Muscle of arm (tissue), 12 donors: Measurements from ENCODE around the gene SAMD4B. TPM values are rescaled to one million over a fixed set of nuclear protein-coding genes. Genes with fewer than 3 reads are reported as not detected.
"Not testable (repeated sequence)": the region's sequence is repeated elsewhere in the genome, so short reads cannot be mapped to it uniquely, and the experiment has no call there.

Experiments used
- DNase-seq: peaks from one replicate; pipeline ENCODE4 v3.0.0-alpha.2; 2013
- polyA plus RNA-seq, 12 donors: library from polyadenylated mRNA; unstranded; fragments of 120-200 nt; gene quantifications; one replicate each; pipeline ENCODE4 v1.2.1, GENCODE V29; 2013; ENCODE audit not compliant: insufficient read length in 12 of 12

The SAMD4B gene
- polyA plus RNA-seq, 12 donors = 57.9 to 191 (median 74.7) TPM; not detected in 1

DNA sequence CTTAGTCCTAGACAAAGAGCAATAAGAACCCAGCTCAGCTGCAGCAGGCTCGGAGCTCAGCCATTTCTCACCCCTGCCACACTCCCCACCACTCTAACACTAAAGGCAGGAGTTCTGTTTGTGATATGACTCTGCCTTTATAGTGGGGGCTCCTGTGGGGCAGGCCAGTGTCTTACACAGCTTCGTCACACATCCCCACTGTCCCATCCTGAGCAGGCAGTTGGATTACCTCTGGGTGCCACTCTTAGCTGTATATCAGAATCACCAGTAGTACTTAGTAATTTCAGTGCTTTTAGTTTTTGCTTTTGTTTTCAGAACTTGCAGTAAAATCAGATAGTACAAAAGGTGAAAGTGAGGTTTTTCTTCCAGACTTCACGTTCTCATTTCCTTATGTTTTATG, 16.8 kb downstream of the SAMD4B start:
- no peak for DNase-seq

DNA sequence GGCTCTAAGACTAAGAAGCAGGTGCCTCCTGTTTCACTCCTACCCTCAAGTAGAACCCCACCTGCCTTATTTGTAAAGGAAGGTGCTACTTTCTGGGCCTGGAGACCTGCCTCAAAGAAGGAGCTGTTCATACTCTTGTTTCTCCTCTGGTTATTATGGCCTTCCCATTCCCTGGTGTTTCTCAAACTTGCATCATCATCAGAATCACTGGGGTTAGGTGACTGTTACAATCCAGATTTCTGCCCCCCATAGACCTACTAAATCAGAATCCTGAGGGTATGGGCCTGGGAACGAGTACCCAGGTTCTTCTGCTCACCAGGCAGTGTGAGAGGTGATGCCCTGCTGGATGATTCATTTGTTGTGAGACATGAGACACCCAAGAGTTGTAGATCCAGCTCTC, 18.4 kb downstream of the SAMD4B start:
- no peak for DNase-seq

DNA sequence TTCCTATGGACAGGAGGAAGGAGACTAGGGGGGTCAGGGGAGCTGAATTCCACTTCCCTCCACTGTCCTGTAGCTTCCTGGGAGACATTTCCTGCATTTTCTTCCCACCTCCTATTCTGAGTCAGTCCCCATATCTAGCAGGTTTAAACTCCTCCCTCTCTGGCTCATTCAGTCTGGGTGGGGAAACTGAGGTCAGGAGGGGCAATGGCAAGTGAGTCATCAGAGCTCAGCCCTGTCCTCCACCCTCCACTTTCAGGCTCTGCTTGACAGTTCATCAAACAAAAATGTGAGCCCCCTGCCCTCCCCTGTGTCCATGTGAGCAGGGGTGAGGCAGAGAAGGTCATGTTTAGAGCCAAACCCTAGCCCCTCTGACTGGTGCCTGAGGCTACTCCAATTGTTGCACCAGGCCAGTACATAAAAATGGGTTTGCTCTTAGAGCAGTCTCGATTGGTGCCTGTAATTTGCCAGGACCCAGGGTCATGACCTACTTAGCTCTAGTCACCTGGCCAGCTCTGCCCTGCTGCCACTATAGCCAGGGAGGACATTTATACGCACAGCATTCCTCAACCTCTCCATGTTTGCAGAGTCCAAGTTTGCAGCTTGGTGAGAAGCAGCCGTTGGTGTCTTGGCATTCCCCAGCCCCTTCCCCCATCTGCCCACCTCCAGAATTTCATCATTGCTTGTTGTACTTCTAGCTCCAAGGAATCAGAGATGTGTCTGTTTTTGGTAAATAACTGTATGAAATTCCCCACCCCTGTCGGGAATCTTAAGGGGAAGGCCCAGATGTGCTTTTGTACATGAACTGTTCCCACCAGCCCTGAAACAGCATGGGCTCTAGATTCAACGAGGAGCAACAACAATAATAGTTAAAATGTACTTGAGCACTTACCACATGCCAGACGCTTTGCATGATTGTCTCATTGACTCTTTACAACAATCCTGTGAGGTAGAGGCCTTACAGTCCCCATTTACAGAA, 20.7 kb downstream of the SAMD4B start:
- DNase-seq = no peak

DNA sequence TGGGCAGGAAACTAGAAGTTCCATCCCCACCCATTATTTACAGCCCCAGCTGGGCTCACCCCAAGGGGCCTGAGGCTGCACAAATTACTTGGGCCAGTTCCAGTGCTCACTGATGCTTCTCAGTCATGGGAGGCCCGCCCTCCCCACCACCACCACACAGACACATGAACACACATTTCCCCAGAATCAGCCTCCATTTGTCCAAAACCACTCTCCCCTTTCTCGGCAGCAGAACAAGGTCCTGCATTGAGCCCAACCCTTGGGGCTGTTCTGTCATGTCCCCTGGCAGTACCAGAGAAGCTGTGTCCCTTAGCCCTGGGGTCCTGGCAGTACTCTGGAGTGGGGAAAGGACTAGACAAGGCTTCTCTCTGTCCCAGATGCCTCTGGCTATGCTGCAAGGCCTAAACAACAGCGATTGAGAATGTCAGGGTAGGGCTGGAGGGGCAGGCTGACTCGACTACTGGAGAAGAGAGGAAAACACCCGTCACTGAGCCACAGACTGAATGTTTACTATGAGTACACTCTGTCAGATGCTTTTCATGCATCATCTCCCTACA, 21.8 kb downstream of the SAMD4B start:
- peak; percentile 70 for DNase-seq

DNA sequence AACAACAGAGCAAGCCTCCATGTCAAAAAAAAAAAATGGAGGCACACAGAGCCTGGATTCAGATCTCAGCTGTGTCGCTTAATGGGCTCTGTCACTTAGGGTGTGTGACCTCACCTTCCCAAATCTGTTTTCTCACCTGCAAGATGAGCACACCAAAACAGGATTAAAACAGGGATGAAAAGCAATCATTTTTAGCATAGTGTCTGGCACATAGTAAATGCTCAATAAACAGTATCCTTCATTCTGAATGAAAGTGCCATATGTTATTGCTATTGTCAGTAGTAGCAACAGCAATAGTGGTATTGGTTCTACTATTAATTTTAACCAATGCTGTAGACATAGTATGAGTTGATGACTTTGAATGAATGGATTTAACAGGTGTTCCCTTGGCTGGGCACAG, 23.3 kb downstream of the SAMD4B start:
- DNase-seq = no peak

DNA sequence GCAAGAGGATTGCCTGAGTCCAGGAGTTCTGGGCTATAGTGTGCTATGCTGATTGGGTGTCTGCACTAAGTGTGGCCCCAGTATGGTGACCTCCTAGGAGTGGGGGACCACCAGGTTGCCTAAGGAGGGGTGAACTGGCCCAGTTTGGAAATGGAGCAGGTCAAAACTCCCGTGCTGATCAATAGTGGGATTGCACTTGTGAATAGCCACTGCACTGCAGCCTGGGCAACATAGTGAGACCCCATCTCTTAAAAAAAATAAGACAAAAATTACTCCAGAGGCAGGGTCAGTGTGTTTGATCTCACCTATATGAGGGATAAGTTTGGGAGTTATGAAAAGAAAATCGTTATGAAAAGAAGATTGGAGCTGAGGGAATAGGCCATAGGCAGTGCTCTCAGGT, 27.0 kb downstream of the SAMD4B start:
- no peak for DNase-seq

DNA sequence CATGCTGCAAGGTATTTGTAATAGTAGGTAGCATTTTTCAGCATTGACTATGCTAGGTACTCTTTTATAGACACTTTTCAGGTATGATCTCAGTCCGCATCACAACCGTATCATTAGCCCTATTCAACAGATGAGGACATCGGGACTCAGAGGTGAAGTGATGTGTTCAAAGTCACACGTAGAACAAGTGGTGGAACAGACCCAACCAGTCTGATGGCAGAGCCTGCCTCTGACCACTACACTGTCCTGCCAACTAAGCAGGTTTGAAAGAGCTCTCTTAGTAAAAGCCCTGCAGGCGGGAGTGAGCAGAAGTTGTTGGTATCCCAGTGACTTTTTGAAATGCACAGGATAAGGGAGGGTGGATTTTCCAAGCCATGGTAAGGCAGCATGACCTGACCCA, 28.5 kb downstream of the SAMD4B start:
- no peak for DNase-seq

DNA sequence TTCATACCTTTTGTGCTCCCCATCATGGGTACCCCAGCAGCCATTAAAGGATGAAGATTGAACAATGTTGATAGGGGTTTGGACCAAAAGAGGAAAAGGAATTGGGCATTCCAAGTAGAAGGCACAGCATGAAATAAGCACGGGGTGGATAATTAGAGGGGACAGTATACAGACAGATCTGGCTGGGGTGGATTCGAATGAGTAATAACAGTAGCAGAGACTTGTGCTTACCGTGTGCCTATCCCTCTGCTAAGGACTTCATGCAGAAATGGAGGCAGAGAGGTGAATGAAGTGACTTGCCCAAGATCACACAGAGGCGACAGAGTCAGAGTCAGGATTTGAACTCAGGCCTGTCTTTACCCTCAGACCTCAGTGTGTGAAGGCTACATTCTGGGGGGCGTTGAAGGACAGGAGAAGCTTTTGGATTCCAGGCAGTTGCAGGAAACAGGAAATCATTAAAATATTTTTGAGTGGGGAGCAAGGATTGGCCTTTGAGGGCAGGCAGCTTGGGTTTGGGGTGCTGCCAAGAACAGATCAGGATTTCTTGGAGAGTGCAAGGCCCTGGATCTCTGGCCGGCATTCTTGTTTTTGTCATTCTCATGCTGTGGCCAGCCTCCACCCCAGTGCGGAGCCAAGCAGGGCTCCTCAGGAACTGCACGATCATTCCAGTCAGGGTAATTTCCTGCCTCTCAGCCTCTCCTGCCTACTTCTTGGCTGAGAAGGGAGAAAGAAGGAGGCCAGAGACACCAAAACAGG, 30.0 kb downstream of the SAMD4B start:
- peak; percentile 89 for DNase-seq

DNA sequence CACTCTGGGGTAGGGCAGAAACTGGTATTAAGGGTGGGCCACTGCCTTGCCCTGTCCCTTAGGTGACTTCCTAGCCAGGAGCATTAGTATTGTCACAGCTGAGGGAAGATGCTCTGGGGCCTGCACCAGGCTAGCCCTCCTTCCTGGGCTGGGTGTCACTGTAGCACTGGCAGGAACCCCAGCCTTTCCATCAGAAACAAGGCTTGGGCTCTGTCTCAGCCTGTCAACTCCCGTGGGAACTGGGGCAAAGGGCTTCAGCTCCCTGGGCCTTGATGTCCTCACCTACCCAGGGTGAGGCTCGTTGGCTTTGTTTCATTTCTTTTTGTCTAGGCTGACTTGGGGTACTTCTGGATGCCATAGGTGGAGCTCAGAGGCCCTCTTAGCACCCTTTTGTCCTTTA, 30.7 kb downstream of the SAMD4B start:
- no peak for DNase-seq

DNA sequence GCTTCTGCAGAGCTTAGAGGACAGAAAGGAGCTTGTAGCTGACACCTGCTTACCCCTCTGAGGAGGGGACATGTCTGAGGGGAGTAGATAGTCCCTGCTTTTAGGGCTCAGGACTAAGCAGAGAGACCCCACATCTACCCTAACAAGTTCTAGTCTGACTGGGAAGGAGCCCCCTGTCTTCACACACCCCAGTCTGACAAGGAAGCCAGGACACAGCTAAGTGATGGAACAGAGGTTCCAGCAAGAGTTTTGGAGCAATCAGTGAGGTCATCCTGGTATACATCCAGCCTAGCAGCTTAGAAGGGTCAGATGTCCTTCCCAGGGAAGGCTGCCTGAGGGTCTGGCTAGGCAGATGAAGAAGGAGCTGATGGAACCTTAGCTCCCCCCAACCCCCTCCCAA, 33.7 kb downstream of the SAMD4B start:
- DNase-seq = no peak

DNA sequence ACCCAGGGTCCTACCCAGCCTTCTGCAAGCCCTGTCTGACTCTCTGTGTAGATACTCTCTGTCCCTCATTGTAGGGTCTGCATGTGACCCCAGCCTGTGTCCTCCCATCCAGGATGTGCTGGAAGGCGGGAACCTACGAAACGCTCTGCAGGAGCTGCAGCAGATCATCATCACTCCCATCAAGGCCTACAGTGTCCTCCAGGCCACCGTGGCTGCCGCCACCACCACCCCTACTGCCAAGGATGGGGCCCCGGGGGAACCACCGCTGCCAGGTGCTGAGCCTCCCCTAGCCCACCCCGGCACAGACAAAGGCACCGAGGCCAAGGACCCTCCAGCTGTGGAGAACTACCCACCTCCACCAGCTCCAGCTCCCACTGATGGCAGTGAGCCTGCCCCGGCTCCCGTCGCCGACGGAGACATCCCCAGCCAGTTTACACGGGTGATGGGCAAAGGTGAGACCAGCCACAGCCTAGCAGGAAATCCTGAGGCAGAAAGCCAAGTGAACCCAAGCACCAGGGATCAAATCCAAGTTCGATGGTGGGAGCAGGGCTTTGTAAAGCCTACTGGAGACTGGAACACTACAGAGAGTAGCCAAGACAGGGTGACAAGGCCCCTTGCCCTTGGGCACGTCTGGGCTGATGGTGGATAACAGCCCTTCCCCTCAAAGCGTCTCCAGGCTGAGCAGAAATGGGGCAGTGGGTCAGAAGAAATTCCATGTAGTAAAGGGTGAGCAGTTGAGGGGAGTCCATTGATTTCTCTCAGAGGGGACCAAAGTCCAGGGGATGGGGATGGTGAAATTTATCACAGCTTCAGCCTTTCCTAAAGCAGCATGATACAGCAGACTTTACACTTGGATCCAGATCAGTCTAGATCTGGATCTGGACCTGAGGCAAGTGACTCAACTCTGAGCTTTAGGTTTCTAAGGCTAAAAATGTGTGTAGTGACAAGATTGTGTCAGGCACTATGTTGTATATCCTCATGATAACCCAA, 35.4 kb downstream of the SAMD4B start:
- no peak for DNase-seq

DNA sequence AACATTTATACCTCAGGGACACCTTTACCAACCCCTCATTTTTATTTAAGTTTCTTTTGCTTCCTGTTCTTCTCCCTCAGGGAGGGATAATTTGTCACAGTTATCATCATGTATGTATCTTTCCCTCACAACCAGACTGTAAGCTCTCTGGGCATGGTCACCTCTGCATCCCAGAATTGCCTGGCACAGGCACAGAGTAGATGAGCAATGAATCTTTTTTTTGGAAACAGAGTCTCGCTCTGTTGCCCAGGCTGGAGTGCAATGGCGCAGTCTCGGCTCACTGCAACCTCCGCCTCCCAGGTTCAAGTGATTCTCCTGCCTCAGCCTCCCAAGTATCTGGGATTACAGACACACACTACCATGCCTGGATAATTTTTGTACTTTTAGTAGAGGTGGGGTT, 37.1 kb downstream of the SAMD4B start:
- DNase-seq = not testable (repeated sequence)

DNA sequence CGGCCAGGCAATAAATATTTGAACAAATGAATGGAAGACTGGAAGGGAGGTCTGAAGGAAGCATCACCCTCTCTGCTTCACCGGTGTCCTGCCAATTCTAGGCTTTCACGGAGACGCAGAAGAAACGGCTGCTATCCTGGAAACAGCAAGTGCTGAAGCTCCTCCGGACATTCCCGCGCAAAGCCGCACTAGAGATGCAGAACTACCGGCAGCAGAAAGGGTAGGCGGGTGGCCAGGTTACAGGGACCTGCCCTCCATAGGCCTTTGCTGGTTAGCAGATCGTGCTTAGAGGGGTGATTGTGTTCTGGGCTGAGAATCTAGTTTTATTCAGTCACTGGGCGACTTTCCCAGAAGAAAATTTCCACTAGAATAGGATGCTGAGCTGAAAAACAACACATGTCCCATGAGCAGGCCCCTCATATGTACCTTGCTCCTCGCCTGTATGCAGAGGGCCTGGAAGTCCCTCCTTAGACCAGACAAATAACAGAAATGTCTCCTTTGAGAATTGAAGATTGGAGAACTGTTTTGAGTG, 37.7 kb downstream of the SAMD4B start:
- peak; percentile 55 for DNase-seq

DNA sequence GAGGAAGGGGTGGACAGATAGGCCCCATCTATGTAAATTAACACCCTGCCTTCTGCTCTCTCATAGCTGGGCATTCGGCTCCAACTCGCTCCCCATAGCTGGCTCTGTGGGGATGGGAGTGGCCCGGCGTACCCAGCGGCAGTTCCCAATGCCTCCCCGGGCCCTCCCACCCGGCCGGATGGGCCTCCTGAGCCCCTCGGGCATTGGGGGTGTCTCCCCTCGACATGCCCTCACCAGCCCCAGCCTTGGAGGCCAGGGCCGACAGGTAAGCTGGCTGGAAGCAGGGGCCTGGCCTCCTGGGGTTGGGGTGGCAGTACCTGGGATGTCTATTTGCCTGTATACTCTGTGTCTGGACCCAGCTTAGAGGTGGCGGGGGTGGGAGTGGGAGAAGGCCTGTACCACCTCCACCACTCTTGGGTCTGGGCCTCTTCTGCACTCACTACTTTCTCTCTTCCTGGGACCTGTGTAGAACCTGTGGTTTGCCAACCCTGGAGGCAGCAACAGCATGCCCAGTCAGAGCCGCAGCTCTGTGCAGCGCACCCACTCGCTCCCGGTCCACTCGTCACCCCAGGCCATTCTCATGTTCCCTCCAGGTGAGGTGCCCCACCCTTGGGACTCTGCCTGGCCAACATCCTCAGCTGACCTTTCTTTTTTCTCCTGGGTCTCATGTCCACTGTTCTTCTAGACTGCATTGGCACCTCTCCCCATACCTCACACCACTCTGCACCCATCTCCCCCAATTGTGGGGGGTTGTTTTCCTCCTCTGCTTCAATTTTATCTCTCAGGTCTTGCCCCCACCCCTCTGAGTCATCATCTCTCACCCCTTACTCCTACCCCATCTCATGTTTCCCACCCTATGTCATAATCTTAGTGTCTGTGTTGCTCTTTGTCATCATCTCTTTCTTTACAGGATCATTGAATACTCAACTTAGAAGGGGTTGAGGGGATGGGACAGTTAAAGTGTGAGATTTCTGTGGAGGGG, 38.6 kb downstream of the SAMD4B start:
- DNase-seq = no peak

DNA sequence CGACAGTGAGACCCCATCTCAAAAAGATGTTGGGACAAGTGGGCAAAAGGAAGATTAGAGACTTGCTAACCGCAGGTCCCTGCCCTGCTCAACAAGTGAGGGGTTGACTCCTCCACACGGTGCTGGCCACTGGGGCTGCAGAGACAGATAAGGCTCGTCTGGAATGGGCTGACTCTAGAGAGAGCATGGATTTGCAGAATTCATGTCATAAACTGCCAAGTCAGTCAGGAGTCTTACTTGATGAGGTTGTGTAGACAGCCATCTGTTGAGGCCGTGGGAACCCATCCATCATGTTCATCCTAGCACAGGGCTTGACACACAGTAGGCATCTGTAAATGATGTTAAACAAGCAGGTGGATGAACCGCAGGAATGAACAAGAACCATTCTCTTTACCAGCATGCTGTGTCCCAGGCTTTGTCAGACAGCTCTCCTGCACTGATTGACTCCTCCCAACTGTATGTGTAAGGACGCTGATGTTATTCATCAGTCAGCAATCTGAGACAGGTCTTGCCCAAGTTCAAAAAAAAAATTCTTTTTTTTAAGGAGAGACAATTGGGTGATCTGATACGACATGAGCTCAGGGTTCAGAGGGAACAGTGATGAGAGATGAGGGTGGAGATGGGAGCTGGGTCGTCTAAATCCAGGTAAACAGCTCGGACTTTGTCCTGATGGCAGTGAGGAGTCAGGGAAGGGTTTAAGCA, 39.8 kb downstream of the SAMD4B start:
- DNase-seq = no peak

DNA sequence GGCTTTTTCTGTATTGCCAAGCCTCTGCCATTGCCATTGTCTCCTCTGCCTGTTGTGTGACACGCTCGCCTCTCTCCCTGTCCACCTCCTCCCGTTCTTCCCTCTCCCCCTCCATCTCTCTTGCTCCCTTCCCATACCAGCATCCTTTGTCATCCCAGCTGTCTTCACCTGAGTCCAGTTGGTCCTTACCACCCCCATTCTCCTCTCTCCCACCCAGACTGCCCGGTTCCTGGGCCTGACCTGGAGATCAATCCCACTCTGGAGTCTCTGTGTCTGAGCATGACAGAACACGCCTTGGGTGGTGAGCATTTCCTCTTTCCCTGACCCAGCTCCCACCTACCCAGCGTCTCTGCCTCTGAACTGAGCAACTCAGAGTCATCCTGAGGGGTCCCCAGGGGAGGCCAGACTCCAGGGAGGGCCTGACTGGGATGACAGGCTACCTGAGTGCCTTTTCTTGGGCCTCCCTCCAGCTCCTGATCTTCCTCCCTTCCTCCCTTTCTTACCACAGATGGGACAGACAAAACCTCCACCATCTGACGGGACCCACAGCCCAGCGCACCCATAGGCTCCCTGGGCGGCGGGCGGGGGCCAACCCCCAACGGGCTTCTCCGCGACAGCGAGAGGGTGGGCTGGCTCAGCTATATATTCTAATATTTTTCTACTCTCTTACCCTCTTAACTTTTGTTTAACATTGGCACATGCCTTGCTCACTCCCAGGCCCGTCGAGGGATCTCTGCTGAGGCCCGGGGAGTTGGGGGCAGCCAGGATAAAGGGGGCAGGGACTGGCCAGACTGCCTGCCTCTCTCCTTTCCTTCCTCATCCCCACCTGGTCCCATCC, 41.0 kb downstream of the SAMD4B start:
- no peak for DNase-seq

DNA sequence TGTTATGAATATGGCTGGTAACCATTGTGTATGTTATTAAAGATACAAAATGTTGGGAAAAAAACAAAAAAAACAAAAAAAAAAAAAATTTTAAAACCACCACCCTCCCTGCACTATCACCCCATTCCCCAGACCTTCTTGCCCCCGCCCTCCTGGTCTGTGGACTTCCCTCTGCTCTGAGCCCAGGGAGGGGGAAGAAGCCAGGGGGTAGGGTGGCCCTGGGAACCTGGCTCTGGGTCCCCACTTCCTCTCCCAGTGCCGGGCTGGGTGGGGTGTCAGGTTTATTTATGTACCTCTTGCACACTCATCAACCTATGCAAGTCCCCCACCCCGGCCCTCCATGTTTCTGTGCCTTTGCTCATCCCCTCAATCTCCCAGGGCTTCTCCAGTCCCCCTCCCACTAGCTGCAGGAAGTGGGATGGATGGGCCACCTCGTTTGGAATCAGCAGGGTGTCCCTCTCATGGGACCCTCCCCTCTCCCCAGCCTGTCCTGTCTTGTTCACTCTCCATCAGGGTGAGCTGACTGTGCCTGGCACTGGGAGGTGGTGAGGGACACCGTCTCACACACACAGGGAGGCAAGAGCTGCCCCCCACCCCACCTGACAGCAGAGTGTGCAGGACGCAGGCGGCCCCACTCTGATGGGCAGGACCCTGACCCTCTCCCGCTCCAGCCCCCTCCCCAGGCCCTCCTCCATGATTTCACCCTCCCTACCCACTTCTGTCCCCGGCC, 42.8 kb downstream of the SAMD4B start:
- DNase-seq = no peak
